GM21786 (cell line): Measurements from ENCODE around the gene ZNF622.

Experiments
- ATAC-seq: cut with Tn5 transposase; IDR thresholded peaks from one replicate; pipeline ENCODE4 v1.9.1; 2021; ENCODE audit not compliant: unreplicated experiment

ZNF622 gene

GRCh38 chr5:16465544-16466432 lies at the start of gene ZNF622:
Gene ZNF622, minus strand, starts transcription at chr5:16465800. Its CDS starts 135 bp downstream, at chr5:16465665.
- peak; percentile 83 for ATAC-seq

- ATAC-seq: no peak
Measured at GRCh38 chr5:16510098-16510497, 44.5 kb upstream of the ZNF622 start.

GRCh38 chr5:16508730-16509531 lies 43.3 kb upstream of the ZNF622 start:
- ATAC-seq: no peak

GRCh38 chr5:16507716-16508115 lies 42.1 kb upstream of the ZNF622 start:
- ATAC-seq: no peak

GRCh38 chr5:16505904-16506303 lies 40.3 kb upstream of the ZNF622 start:
- no peak for ATAC-seq

GRCh38 chr5:16505140-16505891 lies 39.7 kb upstream of the ZNF622 start:
- no peak for ATAC-seq

GRCh38 chr5:16504571-16504970 lies 39.0 kb upstream of the ZNF622 start:
- ATAC-seq: no peak

GRCh38 chr5:16502866-16503265 lies 37.3 kb upstream of the ZNF622 start:
- ATAC-seq: no peak

GRCh38 chr5:16500024-16500423 lies 34.4 kb upstream of the ZNF622 start:
- no peak for ATAC-seq

GRCh38 chr5:16497546-16497945 lies 31.9 kb upstream of the ZNF622 start:
- ATAC-seq: no peak

- no peak for ATAC-seq
Measured at GRCh38 chr5:16493261-16493660, 27.7 kb upstream of the ZNF622 start.

GRCh38 chr5:16492398-16493140 lies 27.0 kb upstream of the ZNF622 start:
- no peak for ATAC-seq

GRCh38 chr5:16490911-16491310 lies 25.3 kb upstream of the ZNF622 start:
- ATAC-seq: no peak

- peak; percentile 69 for ATAC-seq
Measured at GRCh38 chr5:16489322-16489791, 23.8 kb upstream of the ZNF622 start.

- no peak for ATAC-seq
Measured at GRCh38 chr5:16487456-16487855, 21.9 kb upstream of the ZNF622 start.

- ATAC-seq: no peak
Measured at GRCh38 chr5:16486711-16487111, 21.1 kb upstream of the ZNF622 start.

GRCh38 chr5:16485656-16486055 lies 20.1 kb upstream of the ZNF622 start:
- ATAC-seq: no peak

- ATAC-seq: no peak
Measured at GRCh38 chr5:16484081-16484480, 18.5 kb upstream of the ZNF622 start.

- ATAC-seq: no peak
Measured at GRCh38 chr5:16483361-16483760, 17.8 kb upstream of the ZNF622 start.

- ATAC-seq: no peak
Measured at GRCh38 chr5:16482891-16483290, 17.3 kb upstream of the ZNF622 start.
